ENCODE measurements around the gene AGT.

Gene AGT

DNA sequence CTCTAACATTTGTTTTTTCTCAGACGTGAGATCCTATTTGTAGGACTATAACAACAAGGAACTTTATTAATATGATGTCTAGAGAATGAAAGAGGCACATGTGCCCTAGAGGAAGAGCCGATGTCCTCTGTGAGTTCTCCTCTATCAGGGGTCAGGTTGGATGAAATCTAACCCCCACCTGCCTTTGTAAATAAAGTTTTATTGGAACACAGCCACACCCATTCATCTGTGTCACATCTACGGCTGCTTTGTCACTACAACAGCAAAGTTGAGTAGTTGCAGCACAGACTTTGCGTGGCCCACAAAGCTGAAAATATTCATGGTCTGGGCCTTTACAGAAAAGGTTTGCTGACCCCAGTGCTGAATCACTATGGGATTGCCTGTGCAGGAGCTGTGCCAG is 32.7 kb upstream of the AGT start:
- H3K9ac ChIP-seq (ENCODE audit: low read depth, low read length) = no peak overlapping the region
- H3K4me1 ChIP-seq (ENCODE audit: insufficient read depth, low read length) = no peaks in the 10 kb centered on the region
- H3K79me2 ChIP-seq (ENCODE audit: insufficient read depth, low read length) = no peaks in the 10 kb centered on the region
- no peak overlapping the region for H3K4me3 ChIP-seq (ENCODE audit: low read depth in 1 of 2, low read length in 2 of 2)
- H4K20me1 ChIP-seq (ENCODE audit: insufficient read depth, low read length) = no peaks in the 10 kb centered on the region
- no peak overlapping the region for H3K27ac ChIP-seq (ENCODE audit: low read length)
- H3K27me3 ChIP-seq (ENCODE audit: insufficient read depth, low read length, poor library complexity) = no peaks in the 10 kb centered on the region
- DNase-seq = no peak
- ATAC-seq (ENCODE audit: insufficient read depth, low read depth) = no peak
- H3K4me2 ChIP-seq (ENCODE audit: insufficient read depth, low read length) = no peak overlapping the region
- no peaks in the 10 kb centered on the region for H3K9me3 ChIP-seq (ENCODE audit: insufficient read depth, low read length, severe bottlenecking)
- TF ChIP-seq, protein P1, sequence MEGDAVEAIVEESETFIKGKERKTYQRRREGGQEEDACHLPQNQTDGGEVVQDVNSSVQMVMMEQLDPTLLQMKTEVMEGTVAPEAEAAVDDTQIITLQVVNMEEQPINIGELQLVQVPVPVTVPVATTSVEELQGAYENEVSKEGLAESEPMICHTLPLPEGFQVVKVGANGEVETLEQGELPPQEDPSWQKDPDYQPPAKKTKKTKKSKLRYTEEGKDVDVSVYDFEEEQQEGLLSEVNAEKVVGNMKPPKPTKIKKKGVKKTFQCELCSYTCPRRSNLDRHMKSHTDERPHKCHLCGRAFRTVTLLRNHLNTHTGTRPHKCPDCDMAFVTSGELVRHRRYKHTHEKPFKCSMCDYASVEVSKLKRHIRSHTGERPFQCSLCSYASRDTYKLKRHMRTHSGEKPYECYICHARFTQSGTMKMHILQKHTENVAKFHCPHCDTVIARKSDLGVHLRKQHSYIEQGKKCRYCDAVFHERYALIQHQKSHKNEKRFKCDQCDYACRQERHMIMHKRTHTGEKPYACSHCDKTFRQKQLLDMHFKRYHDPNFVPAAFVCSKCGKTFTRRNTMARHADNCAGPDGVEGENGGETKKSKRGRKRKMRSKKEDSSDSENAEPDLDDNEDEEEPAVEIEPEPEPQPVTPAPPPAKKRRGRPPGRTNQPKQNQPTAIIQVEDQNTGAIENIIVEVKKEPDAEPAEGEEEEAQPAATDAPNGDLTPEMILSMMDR (IDR thresholded peaks at IDR 0.05; ENCODE audit: borderline replicate concordance, extremely low read depth, low read length, poor library complexity, severe bottlenecking) = no peak
- no peak for TF ChIP-seq EZH2 (IDR thresholded peaks at IDR 0.05; ENCODE audit: borderline replicate concordance, low read depth, low read length, severe bottlenecking)
- H3K36me3 ChIP-seq (ENCODE audit: insufficient read depth, low read length) = no peaks in the 10 kb centered on the region
- H2AFZ ChIP-seq (ENCODE audit: low read depth, low read length) = no peak overlapping the region

DNA sequence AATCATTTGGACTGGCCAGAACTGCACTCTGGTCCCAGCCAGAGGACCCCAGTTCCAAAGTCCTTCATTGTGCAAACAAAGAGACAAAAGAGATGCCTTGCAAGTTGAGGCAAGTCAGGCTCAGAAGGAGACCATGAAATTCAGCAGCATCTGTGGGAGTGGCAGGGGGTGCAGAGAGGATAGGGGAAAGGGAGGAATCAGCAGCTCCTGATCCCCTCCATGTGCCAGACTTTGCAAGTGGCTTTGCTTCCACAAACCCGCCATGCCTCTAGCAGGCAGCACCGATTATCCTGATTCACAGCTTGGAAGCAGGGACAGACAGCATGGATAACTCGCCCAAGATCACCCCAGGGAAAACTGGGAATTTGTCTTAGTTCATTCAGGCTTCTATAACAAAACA is 31.1 kb upstream of the AGT start:
- TF ChIP-seq EZH2 (IDR thresholded peaks at IDR 0.05; ENCODE audit: borderline replicate concordance, low read depth, low read length, severe bottlenecking) = no peak
- TF ChIP-seq, protein P1 (IDR thresholded peaks at IDR 0.05; ENCODE audit: borderline replicate concordance, extremely low read depth, low read length, poor library complexity, severe bottlenecking) = no peak
- Histone ChIP-seq H3K4me3 (ENCODE audit: low read depth in 1 of 2, low read length in 2 of 2) (no peak overlapping the region), H3K4me1 (ENCODE audit: insufficient read depth, low read length) (no peaks in the 10 kb centered on the region), H2AFZ (ENCODE audit: low read depth, low read length) (no peak overlapping the region), H3K27ac (ENCODE audit: low read length) (no peak overlapping the region), H3K4me2 (ENCODE audit: insufficient read depth, low read length) (no peak overlapping the region), H4K20me1 (ENCODE audit: insufficient read depth, low read length) (no peaks in the 10 kb centered on the region), H3K9me3 (ENCODE audit: insufficient read depth, low read length, severe bottlenecking) (no peaks in the 10 kb centered on the region), H3K9ac (ENCODE audit: low read depth, low read length) (no peak overlapping the region), H3K27me3 (ENCODE audit: insufficient read depth, low read length, poor library complexity) (no peaks in the 10 kb centered on the region), H3K79me2 (ENCODE audit: insufficient read depth, low read length) (no peaks in the 10 kb centered on the region), H3K36me3 (ENCODE audit: insufficient read depth, low read length) (no peaks in the 10 kb centered on the region)
- DNase-seq = no peak
- ATAC-seq (ENCODE audit: insufficient read depth, low read depth) = no peak

DNA sequence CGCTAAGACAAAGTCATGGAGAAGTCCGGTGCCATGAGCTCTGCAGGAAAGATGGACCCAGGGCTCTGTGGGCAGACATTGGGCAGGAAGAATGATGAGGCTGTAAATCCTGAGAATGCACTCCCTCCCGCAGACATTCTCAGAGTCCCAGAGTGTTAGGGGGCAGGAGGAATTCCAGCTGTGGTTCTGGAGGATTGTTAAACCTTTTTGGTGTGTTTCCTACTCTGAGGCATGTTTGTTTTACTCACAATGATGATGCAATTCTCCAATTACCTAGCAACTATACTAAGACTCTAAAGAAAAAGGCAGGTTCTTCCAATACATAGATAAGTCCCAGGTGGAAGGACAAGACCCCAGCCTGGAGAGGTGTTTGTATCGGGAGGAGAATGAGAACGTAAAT is 30.5 kb upstream of the AGT start:
- DNase-seq = no peak
- H3K4me2 ChIP-seq (ENCODE audit: insufficient read depth, low read length) = no peak overlapping the region

More for the DNA sequence above, 30.5 kb upstream of the AGT start:
- no peaks in the 10 kb centered on the region for H3K36me3 ChIP-seq (ENCODE audit: insufficient read depth, low read length)
- H3K9ac ChIP-seq (ENCODE audit: low read depth, low read length) = no peak overlapping the region
- no peaks in the 10 kb centered on the region for H3K4me1 ChIP-seq (ENCODE audit: insufficient read depth, low read length)
- no peak overlapping the region for H3K4me3 ChIP-seq (ENCODE audit: low read depth in 1 of 2, low read length in 2 of 2)
- TF ChIP-seq, protein P1 (IDR thresholded peaks at IDR 0.05; ENCODE audit: borderline replicate concordance, extremely low read depth, low read length, poor library complexity, severe bottlenecking) = no peak
- no peak for TF ChIP-seq EZH2 (IDR thresholded peaks at IDR 0.05; ENCODE audit: borderline replicate concordance, low read depth, low read length, severe bottlenecking)
- no peaks in the 10 kb centered on the region for H3K79me2 ChIP-seq (ENCODE audit: insufficient read depth, low read length)
- no peaks in the 10 kb centered on the region for H3K9me3 ChIP-seq (ENCODE audit: insufficient read depth, low read length, severe bottlenecking)
- no peak overlapping the region for H2AFZ ChIP-seq (ENCODE audit: low read depth, low read length)
- no peaks in the 10 kb centered on the region for H3K27me3 ChIP-seq (ENCODE audit: insufficient read depth, low read length, poor library complexity)
- H4K20me1 ChIP-seq (ENCODE audit: insufficient read depth, low read length) = no peaks in the 10 kb centered on the region
- ATAC-seq (ENCODE audit: insufficient read depth, low read depth) = no peak
- no peak overlapping the region for H3K27ac ChIP-seq (ENCODE audit: low read length)

Measured in DND-41 (cell line).